Measurements from ENCODE around the gene SRRM3. TPM values are rescaled to one million over a fixed set of nuclear protein-coding genes. Genes with fewer than 3 reads are reported as not detected.
"Not testable (repeated sequence)": the region's sequence is repeated elsewhere in the genome, so short reads cannot be mapped to it uniquely, and the experiment has no call there.

Gene SRRM3
- total RNA-seq, 1 donor from 2014 or later = 2.2 TPM

DNA sequence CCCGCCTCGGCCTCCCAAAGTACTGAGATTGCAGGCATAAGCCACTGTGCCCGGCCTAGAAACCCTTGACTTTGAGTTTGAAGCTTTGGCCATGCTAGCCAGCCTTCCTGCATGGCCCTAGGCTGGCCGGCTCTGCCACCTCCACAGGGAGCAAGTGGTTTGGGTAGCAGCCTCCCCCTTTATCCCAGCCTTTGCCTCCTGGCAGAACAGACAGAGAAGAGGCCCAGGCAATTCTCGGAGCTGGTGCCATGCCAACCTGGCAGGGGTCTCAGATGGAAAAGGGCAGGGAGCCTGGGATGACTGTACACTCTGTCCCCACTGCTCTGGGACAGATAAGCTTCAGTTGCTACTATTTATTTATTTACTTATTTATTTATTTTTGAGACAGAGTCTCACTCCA, 39.4 kb downstream of the SRRM3 start:
- Histone ChIP-seq H3K36me3 (no peaks in the 10 kb centered on the region), H3K9ac (no peak overlapping the region), H3K9me3 (ENCODE audit: low read depth) (no peaks in the 10 kb centered on the region), H3K4me1 (no peaks in the 10 kb centered on the region), H3K79me2 (ENCODE audit: low read depth) (no peaks in the 10 kb centered on the region), H3K27ac (no peak overlapping the region), H3K4me2 (no peak overlapping the region), H3K4me3 (no peak overlapping the region), H2AFZ (replicated peaks) (no peak overlapping the region), H3K27me3 (no peaks in the 10 kb centered on the region), H3F3A (ENCODE audit: low read depth) (no peaks in the 10 kb centered on the region), H4K20me1 (ENCODE audit: low read depth) (no peaks in the 10 kb centered on the region)
- H3K36me3 Mint-ChIP-seq = no peaks in the 10 kb centered on the region
- peaks cover 5% of the 10 kb centered on the region for H3K9me3 Mint-ChIP-seq
- no peak for DNase-seq (ENCODE audit: low spot score)
- no peak overlapping the region for H3K27ac Mint-ChIP-seq
- H3K4me1 Mint-ChIP-seq = peaks cover 20% of the 10 kb centered on the region
- H3K27me3 Mint-ChIP-seq (ENCODE audit: insufficient read depth, low read depth) = peaks cover 12% of the 10 kb centered on the region
- TF ChIP-seq EZH2 (IDR thresholded peaks at IDR 0.05) (no peak), EZH2phosphoT487 (IDR thresholded peaks at IDR 0.05) (no peak)
- TF ChIP-seq, protein P1, sequence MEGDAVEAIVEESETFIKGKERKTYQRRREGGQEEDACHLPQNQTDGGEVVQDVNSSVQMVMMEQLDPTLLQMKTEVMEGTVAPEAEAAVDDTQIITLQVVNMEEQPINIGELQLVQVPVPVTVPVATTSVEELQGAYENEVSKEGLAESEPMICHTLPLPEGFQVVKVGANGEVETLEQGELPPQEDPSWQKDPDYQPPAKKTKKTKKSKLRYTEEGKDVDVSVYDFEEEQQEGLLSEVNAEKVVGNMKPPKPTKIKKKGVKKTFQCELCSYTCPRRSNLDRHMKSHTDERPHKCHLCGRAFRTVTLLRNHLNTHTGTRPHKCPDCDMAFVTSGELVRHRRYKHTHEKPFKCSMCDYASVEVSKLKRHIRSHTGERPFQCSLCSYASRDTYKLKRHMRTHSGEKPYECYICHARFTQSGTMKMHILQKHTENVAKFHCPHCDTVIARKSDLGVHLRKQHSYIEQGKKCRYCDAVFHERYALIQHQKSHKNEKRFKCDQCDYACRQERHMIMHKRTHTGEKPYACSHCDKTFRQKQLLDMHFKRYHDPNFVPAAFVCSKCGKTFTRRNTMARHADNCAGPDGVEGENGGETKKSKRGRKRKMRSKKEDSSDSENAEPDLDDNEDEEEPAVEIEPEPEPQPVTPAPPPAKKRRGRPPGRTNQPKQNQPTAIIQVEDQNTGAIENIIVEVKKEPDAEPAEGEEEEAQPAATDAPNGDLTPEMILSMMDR (IDR thresholded peaks at IDR 0.05) = no peak
- no peak overlapping the region for H3K4me3 Mint-ChIP-seq

DNA sequence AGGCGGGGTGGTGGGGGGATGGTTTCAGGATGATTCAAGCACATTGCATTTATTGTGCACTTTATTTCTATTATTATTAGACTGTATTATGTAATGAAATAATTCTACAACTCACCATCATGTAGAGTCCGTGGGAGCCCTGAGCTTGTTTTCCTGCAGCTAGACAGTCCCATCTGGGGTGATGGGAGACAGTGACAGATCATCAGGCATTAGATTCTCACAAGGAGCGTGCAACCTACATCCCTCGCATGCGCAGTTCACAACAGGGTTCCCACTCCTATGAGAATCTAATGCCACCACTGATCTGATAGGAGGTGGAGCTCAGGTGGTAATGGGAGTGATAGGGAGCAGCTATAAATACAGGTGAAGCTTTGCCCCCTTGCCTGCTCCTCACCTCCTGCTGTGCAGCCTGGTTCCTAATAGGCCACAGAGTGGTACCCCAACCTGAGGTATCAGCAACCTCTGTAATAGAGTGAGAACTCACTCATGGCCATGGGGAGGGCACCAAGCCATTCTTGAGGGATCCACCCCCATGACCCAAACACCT, 40.9 kb downstream of the SRRM3 start:
- not testable (repeated sequence) for H3K79me2 ChIP-seq (ENCODE audit: low read depth); H3K27ac Mint-ChIP-seq; H3K4me1 ChIP-seq; H3K9ac ChIP-seq; H3K9me3 Mint-ChIP-seq; H3K27ac ChIP-seq; H2AFZ ChIP-seq (replicated peaks); H3K4me2 ChIP-seq; H4K20me1 ChIP-seq (ENCODE audit: low read depth); H3K4me3 ChIP-seq; H3K27me3 Mint-ChIP-seq (ENCODE audit: insufficient read depth, low read depth); H3K36me3 Mint-ChIP-seq; H3F3A ChIP-seq (ENCODE audit: low read depth); H3K4me3 Mint-ChIP-seq; H3K27me3 ChIP-seq; DNase-seq (ENCODE audit: low spot score); H3K36me3 ChIP-seq; H3K9me3 ChIP-seq (ENCODE audit: low read depth)
- peaks cover 17% of the 10 kb centered on the region for H3K4me1 Mint-ChIP-seq

- no peaks in the 10 kb centered on the region for H3K9me3 ChIP-seq (ENCODE audit: low read depth)
- H3K36me3 Mint-ChIP-seq = no peaks in the 10 kb centered on the region
- H3K4me3 ChIP-seq = no peak overlapping the region
- peaks cover 5% of the 10 kb centered on the region for H3K9me3 Mint-ChIP-seq
- peaks cover 8% of the 10 kb centered on the region for H3K4me1 Mint-ChIP-seq
- no peaks in the 10 kb centered on the region for H3F3A ChIP-seq (ENCODE audit: low read depth)
- H3K4me1 ChIP-seq = no peaks in the 10 kb centered on the region
- H2AFZ ChIP-seq (replicated peaks) = no peak overlapping the region
- H3K36me3 ChIP-seq = no peaks in the 10 kb centered on the region
- H3K4me2 ChIP-seq = no peak overlapping the region
- H3K27ac ChIP-seq = no peak overlapping the region
- H3K9ac ChIP-seq = no peak overlapping the region
- H3K27ac Mint-ChIP-seq = no peak overlapping the region
- H3K27me3 Mint-ChIP-seq (ENCODE audit: insufficient read depth, low read depth) = peaks cover 9% of the 10 kb centered on the region
- no peaks in the 10 kb centered on the region for H3K79me2 ChIP-seq (ENCODE audit: low read depth)
- no peaks in the 10 kb centered on the region for H4K20me1 ChIP-seq (ENCODE audit: low read depth)
- no peak for TF ChIP-seq EZH2phosphoT487 (IDR thresholded peaks at IDR 0.05)
- TF ChIP-seq, protein P1 (IDR thresholded peaks at IDR 0.05) = no peak
- H3K4me3 Mint-ChIP-seq = no peak overlapping the region
- no peaks in the 10 kb centered on the region for H3K27me3 ChIP-seq
- no peak for DNase-seq (ENCODE audit: low spot score)
Observed at GRCh38 chr7:76244781-76245391, 43.2 kb downstream of the SRRM3 start.

DNA sequence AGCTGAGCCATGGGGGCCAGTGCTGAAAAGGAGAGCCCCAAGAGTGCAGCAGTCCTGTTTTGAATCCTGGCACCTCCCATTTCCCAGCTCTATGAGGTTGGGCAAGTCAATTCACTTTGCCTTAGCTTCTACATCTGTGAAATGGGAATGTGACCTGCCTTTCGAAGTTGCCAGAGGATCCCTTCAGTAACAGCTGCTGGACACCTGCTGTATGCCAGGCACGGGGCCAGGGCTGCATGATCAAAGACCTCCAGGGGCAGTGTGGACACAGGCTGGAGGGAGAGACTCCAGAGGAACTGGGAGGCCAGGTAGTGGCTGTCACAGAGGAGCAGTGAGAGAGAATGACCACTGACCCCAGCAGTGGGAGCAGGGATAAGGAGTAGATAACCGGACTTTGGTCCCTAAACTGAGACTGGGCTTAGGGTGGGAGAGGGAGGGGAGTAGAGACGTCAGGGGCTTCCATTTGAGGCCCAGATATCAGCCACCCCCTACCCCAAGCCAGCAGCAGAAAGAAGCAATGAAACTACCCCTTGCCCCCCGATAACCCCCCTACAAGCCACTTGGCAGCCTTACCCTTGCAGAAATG, 45.2 kb downstream of the SRRM3 start:
- no peak overlapping the region for H3K27ac ChIP-seq
- no peak overlapping the region for H3K9ac ChIP-seq
- H2AFZ ChIP-seq (replicated peaks) = no peak overlapping the region
- H3F3A ChIP-seq (ENCODE audit: low read depth) = no peaks in the 10 kb centered on the region
- Mint-ChIP-seq H3K9me3 (peaks cover 3% of the 10 kb centered on the region), H3K36me3 (no peaks in the 10 kb centered on the region), H3K4me1 (peaks cover 17% of the 10 kb centered on the region), H3K27ac (peak overlapping the region; percentile 46), H3K4me3 (no peak overlapping the region), H3K27me3 (ENCODE audit: insufficient read depth, low read depth) (peaks cover 7% of the 10 kb centered on the region)
- H3K4me3 ChIP-seq = no peak overlapping the region
- no peaks in the 10 kb centered on the region for H3K27me3 ChIP-seq
- TF ChIP-seq EZH2 (IDR thresholded peaks at IDR 0.05) = no peak
- TF ChIP-seq, protein P1 (IDR thresholded peaks at IDR 0.05) = no peak
- no peak for TF ChIP-seq EZH2phosphoT487 (IDR thresholded peaks at IDR 0.05)
- H3K4me1 ChIP-seq = no peaks in the 10 kb centered on the region
- no peak for DNase-seq (ENCODE audit: low spot score)
- H4K20me1 ChIP-seq (ENCODE audit: low read depth) = no peaks in the 10 kb centered on the region
- no peaks in the 10 kb centered on the region for H3K9me3 ChIP-seq (ENCODE audit: low read depth)
- H3K4me2 ChIP-seq = no peak overlapping the region
- H3K79me2 ChIP-seq (ENCODE audit: low read depth) = no peaks in the 10 kb centered on the region
- H3K36me3 ChIP-seq = no peaks in the 10 kb centered on the region
